Activated CD8-positive, alpha-beta memory T cell treated with anti-CD3 and anti-CD28 coated beads, Interleukin-2, amount 10 ng/mL, durations not matched to agents 7 days and 5 days (primary cell): ENCODE data around the gene ZNF358. TPM values are rescaled to one million over a fixed set of nuclear protein-coding genes. Genes with fewer than 3 reads are reported as not detected.
"Not testable (repeated sequence)": the region's sequence is repeated elsewhere in the genome, so short reads cannot be mapped to it uniquely, and the experiment has no call there.

ENCODE experiments used
- ATAC-seq: fragments of 150-1000 bp; cut with Tn5 transposase; one replicate; pipeline ENCODE4 v1.10.0; 2021; ENCODE audit warnings: moderate library complexity
- CTCF ChIA-PET: fragments of 350-600 bp; sonication (Branson Sonifier 250); formaldehyde crosslinking; loops from one replicate; lab custom pipeline; 2021; ENCODE audit warnings: antibody characterized with exemption; lab: Charles Lee
- DNase-seq: peaks from one replicate; pipeline ENCODE4 v3.0.0-alpha.2; 2020
- H3K27ac Mint-ChIP-seq: one replicate; pipeline ENCODE4 v1.8.0; 2021; ENCODE audit warnings: mild to moderate bottlenecking, mixed read lengths
- H3K27me3 Mint-ChIP-seq: one replicate; pipeline ENCODE4 v1.8.0; 2021; ENCODE audit warnings: mixed read lengths
- H3K36me3 Mint-ChIP-seq: one replicate; pipeline ENCODE4 v1.8.0; 2021; ENCODE audit warnings: mild to moderate bottlenecking, mixed read lengths
- H3K4me1 Mint-ChIP-seq: one replicate; pipeline ENCODE4 v1.8.0; 2021; ENCODE audit warnings: mixed read lengths
- H3K4me3 Mint-ChIP-seq: one replicate; pipeline ENCODE4 v1.8.0; 2021; ENCODE audit warnings: mild to moderate bottlenecking, moderate library complexity, mixed read lengths
- H3K9me3 Mint-ChIP-seq: one replicate; pipeline ENCODE4 v1.8.0; 2022; ENCODE audit warnings: low read depth, mixed read lengths
- total RNA-seq, 2 experiments: library from RNA; stranded (reverse); gene quantifications; one replicate each; pipeline ENCODE4 v1.2.3, GENCODE V29; 2021

Gene ZNF358
- total RNA-seq, 2 experiments from 2014 or later = 8.9 to 11.3 TPM

GRCh38 chr19:7528192-7528519 lies 12.3 kb downstream of the ZNF358 start:
- CTCF ChIA-PET = no interaction called here
- Mint-ChIP-seq H3K27me3 (no peaks in the 10 kb centered on the region), H3K9me3 (no peaks in the 10 kb centered on the region), H3K4me1 (peaks cover 8% of the 10 kb centered on the region), H3K36me3 (peaks cover 4% of the 10 kb centered on the region), H3K27ac (no peak overlapping the region), H3K4me3 (no peak overlapping the region)
- ATAC-seq (no peak), DNase-seq (no peak)

- no peak overlapping the region for H3K4me3 Mint-ChIP-seq
- no peak overlapping the region for H3K27ac Mint-ChIP-seq
- DNase-seq (no peak), ATAC-seq (no peak)
- peaks cover 6% of the 10 kb centered on the region for H3K4me1 Mint-ChIP-seq
- no peaks in the 10 kb centered on the region for H3K27me3 Mint-ChIP-seq
- H3K9me3 Mint-ChIP-seq = no peaks in the 10 kb centered on the region
- peaks cover 4% of the 10 kb centered on the region for H3K36me3 Mint-ChIP-seq
- CTCF ChIA-PET = no interaction called here
Observed at GRCh38 chr19:7528522-7529245, 12.8 kb downstream of the ZNF358 start.

- DNase-seq (no peak), ATAC-seq (no peak)
- Mint-ChIP-seq H3K27me3 (no peaks in the 10 kb centered on the region), H3K36me3 (peaks cover 4% of the 10 kb centered on the region), H3K9me3 (no peaks in the 10 kb centered on the region), H3K27ac (no peak overlapping the region), H3K4me3 (no peak overlapping the region), H3K4me1 (peaks cover 8% of the 10 kb centered on the region)
- CTCF ChIA-PET = no interaction called here
Observed at GRCh38 chr19:7529246-7529600, 13.3 kb downstream of the ZNF358 start.

- no peak for DNase-seq
- Mint-ChIP-seq H3K4me1 (peaks cover 8% of the 10 kb centered on the region), H3K36me3 (peaks cover 4% of the 10 kb centered on the region), H3K4me3 (no peak overlapping the region), H3K9me3 (no peaks in the 10 kb centered on the region), H3K27me3 (no peaks in the 10 kb centered on the region), H3K27ac (no peak overlapping the region)
- no peak for ATAC-seq
- CTCF ChIA-PET = no interaction called here
Observed at GRCh38 chr19:7529610-7530490, 13.9 kb downstream of the ZNF358 start.

GRCh38 chr19:7533281-7533885 lies 17.5 kb downstream of the ZNF358 start:
- no peak for ATAC-seq
- Mint-ChIP-seq H3K36me3 (peaks cover 13% of the 10 kb centered on the region), H3K4me3 (peak overlapping the region; percentile 93), H3K27ac (peak overlapping the region; percentile 78), H3K4me1 (peaks cover 18% of the 10 kb centered on the region), H3K9me3 (no peaks in the 10 kb centered on the region), H3K27me3 (no peaks in the 10 kb centered on the region)
- CTCF ChIA-PET = interaction anchor here (6.1 kb wide), 1 partner anchor 10 kb away, joined by 37 read pairs; the partner anchor contains the start of gene MCOLN1
- DNase-seq = no peak

- H3K36me3 Mint-ChIP-seq = peaks cover 17% of the 10 kb centered on the region
- DNase-seq = peak; percentile 89
- H3K9me3 Mint-ChIP-seq = no peaks in the 10 kb centered on the region
- peak overlapping the region; percentile 93 for H3K4me3 Mint-ChIP-seq
- H3K27me3 Mint-ChIP-seq = no peaks in the 10 kb centered on the region
- ATAC-seq = peak; percentile 41
- CTCF ChIA-PET = interaction anchor here (6.1 kb wide), 1 partner anchor 11 kb away, joined by 37 read pairs; the partner anchor contains the start of gene MCOLN1
- peak overlapping the region; percentile 79 for H3K27ac Mint-ChIP-seq
- peaks cover 20% of the 10 kb centered on the region for H3K4me1 Mint-ChIP-seq
Observed at GRCh38 chr19:7533925-7534480, 18.1 kb downstream of the ZNF358 start.

- H3K4me1 Mint-ChIP-seq = peaks cover 20% of the 10 kb centered on the region
- DNase-seq (peak; percentile 61), ATAC-seq (peak; percentile 11)
- H3K4me3 Mint-ChIP-seq = peak overlapping the region; percentile 93
- CTCF ChIA-PET = interaction anchor here (1.0 to 6.1 kb wide), 6 partner anchors 10 to 103 kb away, joined by 3 to 37 read pairs (median 5); partner anchors contain the start of genes MCOLN1 and STXBP2
- no peaks in the 10 kb centered on the region for H3K27me3 Mint-ChIP-seq
- peak overlapping the region; percentile 79 for H3K27ac Mint-ChIP-seq
- no peaks in the 10 kb centered on the region for H3K9me3 Mint-ChIP-seq
- H3K36me3 Mint-ChIP-seq = peaks cover 16% of the 10 kb centered on the region
Observed at GRCh38 chr19:7534531-7535046, 18.7 kb downstream of the ZNF358 start.

- CTCF ChIA-PET = interaction anchor here (0.6 to 6.1 kb wide), 8 partner anchors 9 to 181 kb away, joined by 3 to 37 read pairs (median 4); partner anchors contain the start of genes MCOLN1 and STXBP2
- DNase-seq (peak; percentile 96), ATAC-seq (peak; percentile 84)
- Mint-ChIP-seq H3K4me1 (peaks cover 22% of the 10 kb centered on the region), H3K4me3 (peak within 1 kb of the TSS; percentile 93), H3K27me3 (no peaks in the 10 kb centered on the region), H3K36me3 (peaks cover 20% of the 10 kb centered on the region), H3K27ac (peak within 1 kb of the TSS; percentile 84), H3K9me3 (no peaks in the 10 kb centered on the region)
Observed at GRCh38 chr19:7535047-7535997, 19.4 kb downstream of the ZNF358 start, which contains the start of gene PNPLA6. PNPLA6 (plus strand) TSS chr19:7535717; CDS start chr19:7535789, 72 bp downstream.

GRCh38 chr19:7535998-7536695 lies 20.2 kb downstream of the ZNF358 start:
- Mint-ChIP-seq H3K27ac (peak overlapping the region; percentile 84), H3K36me3 (peaks cover 24% of the 10 kb centered on the region), H3K27me3 (no peaks in the 10 kb centered on the region), H3K9me3 (no peaks in the 10 kb centered on the region), H3K4me3 (peak overlapping the region; percentile 93), H3K4me1 (peaks cover 24% of the 10 kb centered on the region)
- no peak for DNase-seq
- peak; percentile 4 for ATAC-seq
- CTCF ChIA-PET = interaction anchor here (0.8 to 6.1 kb wide), 4 partner anchors 9 to 182 kb away, joined by 4 to 37 read pairs (median 5); partner anchors contain the start of gene MCOLN1

GRCh38 chr19:7538990-7539389 lies 23.1 kb downstream of the ZNF358 start:
- H3K27me3 Mint-ChIP-seq, H3K27ac Mint-ChIP-seq, ATAC-seq, H3K9me3 Mint-ChIP-seq, DNase-seq, CTCF ChIA-PET, H3K4me3 Mint-ChIP-seq: not testable (repeated sequence)
- H3K36me3 Mint-ChIP-seq = peaks cover 39% of the 10 kb centered on the region
- peaks cover 27% of the 10 kb centered on the region for H3K4me1 Mint-ChIP-seq

GRCh38 chr19:7539827-7540425 lies 24.0 kb downstream of the ZNF358 start:
- Mint-ChIP-seq H3K27me3 (no peaks in the 10 kb centered on the region), H3K4me3 (no peak overlapping the region), H3K9me3 (no peaks in the 10 kb centered on the region), H3K4me1 (peaks cover 36% of the 10 kb centered on the region), H3K36me3 (peaks cover 39% of the 10 kb centered on the region), H3K27ac (no peak overlapping the region)
- DNase-seq (no peak), ATAC-seq (no peak)
- CTCF ChIA-PET = no interaction called here
